Uterus (tissue), 4 donors: Measurements from ENCODE around the gene FDX2. TPM values are rescaled to one million over a fixed set of nuclear protein-coding genes. Genes with fewer than 3 reads are reported as not detected.

Source experiments
- small RNA-seq: library from RNA; depleted of rRNA; stranded (forward); fragments of <200 nt; gene quantifications from one replicate; pipeline ENCODE3, GENCODE V24; 2016
- total RNA-seq, 4 donors: library from RNA; depleted of rRNA in 3 of 4; stranded (reverse); fragments of >200 nt in 3 of 4; gene quantifications; one replicate each; pipeline versions ENCODE4 v1.1.0 to v1.2.4, GENCODE V29; 2014 to 2023
- donor health status: DM: yes; HTN: yes; CAD: no.

FDX2 gene
- total RNA-seq, 4 donors from 2014 or later = 1.5 to 12.7 (median 4.9) TPM

Small RNA genes within 50 kb of the gene (small RNA-seq; reads per million reads assigned to genes)
- gene AC011511.1 (not detected), gene AC011511.4 (not detected)

Other genes with a start within 250 kb of the FDX2 start
- 10 to 100 TPM; 23.2 to 79.2 (median 44.8) TPM for gene SHFL, start 229.7 kb downstream of the FDX2 start, total RNA-seq
- gene ANGPTL6, start 213.3 kb downstream of the FDX2 start, total RNA-seq = 1 to 10 TPM in 1 of 4 donors, not detected in 3; 5.5 TPM
- gene PPAN, start 209.7 kb downstream of the FDX2 start, total RNA-seq = 10 to 100 TPM in 3 of 4 donors, 1 to 10 TPM in 1; 5.6 to 54.8 (median 26.1) TPM
- gene P2RY11, start 204.3 kb downstream of the FDX2 start, total RNA-seq = 10 to 100 TPM in 1 of 4 donors, 1 to 10 TPM in 2, under 1 TPM in 1; 0.51 to 19.1 (median 4.4) TPM
- gene EIF3G, start 196.1 kb downstream of the FDX2 start, total RNA-seq = 100 to 1,000 TPM; 162 to 460 (median 226) TPM
- gene DNMT1, start 121.1 kb downstream of the FDX2 start, total RNA-seq = 100 to 1,000 TPM in 1 of 4 donors, 10 to 100 TPM in 3; 37.6 to 134 (median 67.9) TPM
- gene S1PR2, start 84.7 kb downstream of the FDX2 start, total RNA-seq = 10 to 100 TPM in 3 of 4 donors, 1 to 10 TPM in 1; 1.3 to 32.5 (median 17.3) TPM
- 10 to 100 TPM; 18.2 to 56.9 (median 31.1) TPM for gene MRPL4, start 63.8 kb downstream of the FDX2 start, total RNA-seq
- gene ICAM1, start 44.9 kb downstream of the FDX2 start, total RNA-seq = 10 to 100 TPM in 3 of 4 donors, 1 to 10 TPM in 1; 6.5 to 32.8 (median 23.2) TPM
- gene ICAM4, start 29.1 kb downstream of the FDX2 start, total RNA-seq = under 1 TPM in 1 of 4 donors, not detected in 3; 0.41 TPM
- under 1 TPM in 3 of 4 donors, not detected in 1; 0.07 to 0.88 (median 0.29) TPM for gene ICAM5, start 26.1 kb downstream of the FDX2 start, total RNA-seq
- 1 to 10 TPM in 2 of 4 donors, not detected in 2; 1.0 to 2.5 TPM for gene ZGLP1, start 6.2 kb downstream of the FDX2 start, total RNA-seq
- 10 to 100 TPM in 3 of 4 donors, 1 to 10 TPM in 1; 7.4 to 42.4 (median 16.4) TPM for gene RAVER1, start 17.5 kb upstream of the FDX2 start, total RNA-seq
- 10 to 100 TPM in 1 of 4 donors, 1 to 10 TPM in 3; 3.0 to 65.3 (median 6.2) TPM for gene ICAM3, start 23.6 kb upstream of the FDX2 start, total RNA-seq
- gene TYK2, start 64.6 kb upstream of the FDX2 start, total RNA-seq = 100 to 1,000 TPM in 1 of 4 donors, 10 to 100 TPM in 3; 22.0 to 112 (median 67.8) TPM
- gene CDC37, start 87.5 kb upstream of the FDX2 start, total RNA-seq = 100 to 1,000 TPM in 2 of 4 donors, 10 to 100 TPM in 2; 41.5 to 163 (median 129) TPM
- 10 to 100 TPM in 1 of 4 donors, 1 to 10 TPM in 3; 3.2 to 10.6 (median 4.1) TPM for gene PDE4A, start 104.5 kb upstream of the FDX2 start, total RNA-seq
- 100 to 1,000 TPM in 1 of 4 donors, 10 to 100 TPM in 3; 39.7 to 127 (median 56.8) TPM for gene KEAP1, start 187.3 kb upstream of the FDX2 start, total RNA-seq
- 1 to 10 TPM in 2 of 4 donors, not detected in 2; 1.8 to 2.6 TPM for gene S1PR5, start 201.4 kb upstream of the FDX2 start, total RNA-seq
- 10 to 100 TPM in 2 of 4 donors, 1 to 10 TPM in 2; 4.4 to 22.1 (median 8.4) TPM for gene ATG4D, start 227.9 kb upstream of the FDX2 start, total RNA-seq
- gene KRI1, start 250.0 kb upstream of the FDX2 start, total RNA-seq = 100 to 1,000 TPM in 1 of 4 donors, 10 to 100 TPM in 2, 1 to 10 TPM in 1; 9.0 to 152 (median 27.6) TPM